Body of pancreas (tissue), 4 donors: ENCODE data around the gene SALL3.

ENCODE experiments used
- POLR2A ChIP-seq, 3 donors: fragments of 450-650 bp; IDR thresholded peaks; one replicate each; pipeline ENCODE4 v1.6.1; 2016; ENCODE audit warnings: antibody characterized with exemption in 3 of 3, mild to moderate bottlenecking in 2 of 3
- TF ChIP-seq, protein P1 (sequence below), 7 experiments: fragments of 450-650 bp in 4 of 7; fragments of 200-600 bp in 3 of 7; sonication (generic) in 3 of 7; IDR thresholded peaks; one replicate each; pipeline ENCODE4 v1.5.1; 2016 to 2019; ENCODE audit warnings: antibody characterized with exemption in 7 of 7

DNA sequence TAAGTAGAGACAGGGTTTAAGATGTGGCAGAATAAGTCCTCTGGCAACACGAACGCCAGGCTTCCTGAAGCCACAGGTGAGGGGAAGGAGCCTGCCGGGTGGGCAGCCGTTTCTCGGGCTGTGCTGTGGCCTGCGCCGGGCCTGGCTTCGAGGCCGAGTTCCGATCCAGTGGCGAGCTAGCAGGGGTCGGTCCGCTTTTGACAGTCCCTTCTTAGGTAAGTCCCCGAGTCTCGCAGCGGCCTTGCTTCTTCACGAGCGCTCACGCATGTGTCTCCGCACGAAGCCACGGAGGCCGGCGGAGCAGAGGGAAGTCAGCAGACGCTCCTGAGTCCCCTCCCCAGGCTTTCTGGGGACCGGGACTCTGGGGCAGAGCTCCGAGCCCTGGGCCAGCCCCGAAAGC is 26.0 kb downstream of the SALL3 start:
- TF ChIP-seq, protein P1, sequence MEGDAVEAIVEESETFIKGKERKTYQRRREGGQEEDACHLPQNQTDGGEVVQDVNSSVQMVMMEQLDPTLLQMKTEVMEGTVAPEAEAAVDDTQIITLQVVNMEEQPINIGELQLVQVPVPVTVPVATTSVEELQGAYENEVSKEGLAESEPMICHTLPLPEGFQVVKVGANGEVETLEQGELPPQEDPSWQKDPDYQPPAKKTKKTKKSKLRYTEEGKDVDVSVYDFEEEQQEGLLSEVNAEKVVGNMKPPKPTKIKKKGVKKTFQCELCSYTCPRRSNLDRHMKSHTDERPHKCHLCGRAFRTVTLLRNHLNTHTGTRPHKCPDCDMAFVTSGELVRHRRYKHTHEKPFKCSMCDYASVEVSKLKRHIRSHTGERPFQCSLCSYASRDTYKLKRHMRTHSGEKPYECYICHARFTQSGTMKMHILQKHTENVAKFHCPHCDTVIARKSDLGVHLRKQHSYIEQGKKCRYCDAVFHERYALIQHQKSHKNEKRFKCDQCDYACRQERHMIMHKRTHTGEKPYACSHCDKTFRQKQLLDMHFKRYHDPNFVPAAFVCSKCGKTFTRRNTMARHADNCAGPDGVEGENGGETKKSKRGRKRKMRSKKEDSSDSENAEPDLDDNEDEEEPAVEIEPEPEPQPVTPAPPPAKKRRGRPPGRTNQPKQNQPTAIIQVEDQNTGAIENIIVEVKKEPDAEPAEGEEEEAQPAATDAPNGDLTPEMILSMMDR (IDR thresholded peaks at IDR 0.05): no peak
- no peak for TF ChIP-seq POLR2A (IDR thresholded peaks at IDR 0.05)
